ENCODE data around the gene RAMAC. TPM values are rescaled to one million over a fixed set of nuclear protein-coding genes. Genes with fewer than 3 reads are reported as not detected.
"Not testable (repeated sequence)": the region's sequence is repeated elsewhere in the genome, so short reads cannot be mapped to it uniquely, and the experiment has no call there.

RAMAC gene
- total and polyA plus RNA-seq, 9 donors = 17.2 to 25.1 (median 21.2) TPM

- no peak overlapping the region for H3K4me3 ChIP-seq
- intact Hi-C loops (cut with DNase I) = loop anchor here in 2 of 4 donors (10.0 kb wide), 2 partner anchors 51 to 479 kb away; partner anchors contain the start of gene BTBD1 (in 1 of the 2)
- no peaks in the 10 kb centered on the region for H3K9me3 ChIP-seq
- no peaks in the 10 kb centered on the region for H3K36me3 ChIP-seq
- peaks cover 11% of the 10 kb centered on the region for H3K4me1 ChIP-seq (ENCODE audit: insufficient read depth)
- 62 to 67% (median 66%) methylated on average over 5 of the region's 5 CpGs for WGBS, 3 donors
- DNase-seq = no peak
- no peaks in the 10 kb centered on the region for H3K27me3 ChIP-seq
- no peak overlapping the region for H3K27ac ChIP-seq
- no peak for TF ChIP-seq EP300 (IDR thresholded peaks at IDR 0.05)
Observed at GRCh38 chr15:83014205-83014653, 28.2 kb downstream of the RAMAC start.

- TF ChIP-seq CTCF (IDR thresholded peaks at IDR 0.05) (no peak), POLR2A (IDR thresholded peaks at IDR 0.05) (no peak), EP300 (IDR thresholded peaks at IDR 0.05) (no peak)
- Histone ChIP-seq H3K36me3 (no peaks in the 10 kb centered on the region), H3K27ac (no peak overlapping the region), H3K4me3 (no peak overlapping the region), H3K4me1 (ENCODE audit: insufficient read depth) (peaks cover 9% of the 10 kb centered on the region), H3K27me3 (no peaks in the 10 kb centered on the region), H3K9me3 (no peaks in the 10 kb centered on the region)
- intact Hi-C loops (cut with DNase I) = loop anchor here in 2 of 4 donors (10.0 kb wide), 2 partner anchors 49 to 481 kb away; partner anchors contain the start of gene BTBD1 (in 1 of the 2)
- no peak for DNase-seq
- 67 to 75% (median 73%) methylated on average over 4 of the region's 4 CpGs for WGBS, 3 donors
Observed at GRCh38 chr15:83015361-83015760, 29.4 kb downstream of the RAMAC start.

GRCh38 chr15:83016906-83017305 is 30.9 kb downstream of the RAMAC start:
- no peak for DNase-seq
- Histone ChIP-seq H3K9me3 (no peaks in the 10 kb centered on the region), H3K4me3 (no peak overlapping the region), H3K27me3 (no peaks in the 10 kb centered on the region), H3K4me1 (ENCODE audit: insufficient read depth) (peaks cover 4% of the 10 kb centered on the region), H3K27ac (no peak overlapping the region), H3K36me3 (no peaks in the 10 kb centered on the region)
- intact Hi-C loops (cut with DNase I) = loop anchor here in 2 of 4 donors (10.0 kb wide), 2 partner anchors 48 to 482 kb away; partner anchors contain the start of gene BTBD1 (in 1 of the 2)
- WGBS, 3 donors = 75 to 84% (median 75%) methylated on average over 5 of the region's 5 CpGs
- TF ChIP-seq CTCF (IDR thresholded peaks at IDR 0.05) (no peak), POLR2A (IDR thresholded peaks at IDR 0.05) (no peak), EP300 (IDR thresholded peaks at IDR 0.05) (no peak)

- H3K27me3 ChIP-seq = no peaks in the 10 kb centered on the region
- WGBS, 3 donors = 85 to 87% (median 85%) methylated on average over 2 of the region's 2 CpGs
- intact Hi-C loops (cut with DNase I) = loop anchor here in 2 of 4 donors (10.0 kb wide), 2 partner anchors 46 to 484 kb away; partner anchors contain the start of gene BTBD1 (in 1 of the 2)
- H3K9me3 ChIP-seq = no peaks in the 10 kb centered on the region
- peaks cover 2% of the 10 kb centered on the region for H3K4me1 ChIP-seq (ENCODE audit: insufficient read depth)
- TF ChIP-seq POLR2A (IDR thresholded peaks at IDR 0.05) (no peak), CTCF (IDR thresholded peaks at IDR 0.05) (no peak), EP300 (IDR thresholded peaks at IDR 0.05) (no peak)
- no peaks in the 10 kb centered on the region for H3K36me3 ChIP-seq
- no peak overlapping the region for H3K27ac ChIP-seq
- DNase-seq = no peak
- no peak overlapping the region for H3K4me3 ChIP-seq
Observed at GRCh38 chr15:83018436-83018835, 32.4 kb downstream of the RAMAC start.

GRCh38 chr15:83030021-83030420 is 44.0 kb downstream of the RAMAC start:
- DNase-seq = no peak
- Histone ChIP-seq H3K27ac (no peak overlapping the region), H3K36me3 (no peaks in the 10 kb centered on the region), H3K4me1 (ENCODE audit: insufficient read depth) (no peaks in the 10 kb centered on the region), H3K27me3 (no peaks in the 10 kb centered on the region), H3K9me3 (no peaks in the 10 kb centered on the region), H3K4me3 (no peak overlapping the region)
- intact Hi-C loops (cut with DNase I) = no loop called here
- no peak for TF ChIP-seq POLR2A (IDR thresholded peaks at IDR 0.05)
- no peak for TF ChIP-seq CTCF (IDR thresholded peaks at IDR 0.05)
- no peak for TF ChIP-seq EP300 (IDR thresholded peaks at IDR 0.05)
- WGBS, 3 donors = 94 to 96% (median 95%) methylated on average over 8 of the region's 8 CpGs

- H3K27ac ChIP-seq; H3K4me3 ChIP-seq; H3K36me3 ChIP-seq; H3K27me3 ChIP-seq; H3K4me1 ChIP-seq (ENCODE audit: insufficient read depth); intact Hi-C loops (cut with DNase I); H3K9me3 ChIP-seq; DNase-seq: not testable (repeated sequence)
- WGBS, 3 donors = 97 to 99% (median 98%) methylated on average over 6 of the region's 6 CpGs
Observed at GRCh38 chr15:83031234-83031633, 45.2 kb downstream of the RAMAC start.
